Activated CD4-positive, alpha-beta T cell treated with anti-CD3 and anti-CD28 coated beads, Interleukin-2, amount 50 U/mL, for 16 hours (primary cell): ENCODE results near the gene MTRR.
"Not testable (repeated sequence)": the region's sequence is repeated elsewhere in the genome, so short reads cannot be mapped to it uniquely, and the experiment has no call there.

Experiments used
- DNase-seq: peaks from one replicate; pipeline ENCODE4 v3.0.0-alpha.2; 2020

MTRR gene

DNA sequence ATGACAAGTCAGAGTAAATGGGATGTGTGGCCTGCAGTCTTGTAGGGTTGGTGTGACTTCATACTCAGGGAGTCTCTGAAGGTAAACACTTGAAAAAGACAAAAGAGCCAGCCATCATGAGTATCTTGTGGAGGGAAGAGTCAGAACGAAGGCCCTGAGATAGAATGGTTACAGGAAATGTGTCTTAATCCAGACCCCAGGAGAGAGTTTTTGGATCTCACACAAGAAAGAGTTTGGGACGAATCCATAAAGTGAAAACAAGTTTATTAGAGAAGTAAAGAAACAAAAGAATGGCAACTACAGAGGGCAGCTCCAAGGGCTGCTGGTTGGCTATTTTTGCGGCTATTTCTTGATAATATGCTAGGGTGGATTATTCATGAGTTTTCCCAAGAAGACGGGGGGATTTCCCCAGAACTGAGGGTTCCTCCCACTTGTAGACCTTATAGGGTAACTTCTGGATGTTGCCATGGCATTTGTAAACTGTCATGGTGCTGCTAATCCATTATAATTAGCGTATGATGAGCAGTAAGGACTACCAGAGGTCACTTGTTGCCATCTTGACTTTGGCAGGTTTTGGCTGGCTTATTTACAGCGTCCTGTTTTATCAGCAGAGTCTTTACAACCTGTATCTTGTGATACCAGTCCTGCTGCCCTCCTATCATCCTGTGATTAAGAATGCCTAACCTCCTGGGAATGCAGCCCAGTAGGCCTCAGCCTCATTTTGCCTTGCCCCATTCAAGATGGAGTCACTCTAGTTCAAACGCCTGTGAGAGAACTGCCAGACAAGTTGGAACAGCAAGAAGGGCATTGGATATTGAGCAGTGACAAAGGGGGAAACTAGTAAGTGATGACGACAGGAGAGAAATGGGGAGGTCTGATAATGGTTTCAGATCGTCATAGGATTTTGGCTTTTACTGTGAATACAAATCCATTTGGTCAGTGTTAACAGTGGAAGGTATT lies 34.0 kb downstream of the MTRR start:
- DNase-seq = no peak

DNA sequence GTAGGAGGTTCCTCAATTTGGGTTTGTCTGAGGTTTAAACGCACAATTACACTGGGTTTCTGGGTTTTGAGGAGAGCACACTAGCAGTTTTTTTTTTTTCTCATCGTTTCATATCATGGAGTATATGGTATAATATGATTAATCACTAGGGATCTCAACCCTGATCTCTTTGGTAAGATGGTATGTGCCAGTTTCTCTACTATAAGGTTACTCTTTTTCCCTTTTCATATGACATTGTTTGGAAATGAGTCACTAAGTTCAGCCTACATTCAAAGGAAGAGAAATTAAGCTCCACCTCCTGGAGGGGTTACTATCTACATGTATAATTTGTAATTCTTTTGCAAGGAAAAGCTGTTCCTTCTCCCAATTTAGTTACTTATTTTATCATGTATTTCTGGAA lies 35.2 kb downstream of the MTRR start:
- peak; percentile 61 for DNase-seq

DNA sequence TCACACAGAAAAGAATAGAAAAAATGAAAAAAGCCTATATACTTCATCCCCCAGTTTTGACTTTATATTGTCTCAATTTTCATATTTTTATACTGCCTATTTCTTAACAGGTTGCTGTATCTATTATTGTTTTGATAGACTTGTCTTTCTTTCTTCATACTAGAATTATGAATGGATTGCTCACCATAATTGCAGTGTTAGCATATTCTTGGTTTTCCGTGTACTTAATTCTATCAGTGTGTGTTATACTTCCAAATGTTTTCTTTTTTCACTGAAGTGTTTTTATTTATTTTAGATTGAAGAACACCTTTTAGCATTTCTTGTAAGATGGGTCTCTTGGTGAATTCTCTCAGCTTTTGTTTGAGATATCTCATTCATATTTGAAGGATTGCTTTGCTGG lies 38.7 kb downstream of the MTRR start:
- no peak for DNase-seq

DNA sequence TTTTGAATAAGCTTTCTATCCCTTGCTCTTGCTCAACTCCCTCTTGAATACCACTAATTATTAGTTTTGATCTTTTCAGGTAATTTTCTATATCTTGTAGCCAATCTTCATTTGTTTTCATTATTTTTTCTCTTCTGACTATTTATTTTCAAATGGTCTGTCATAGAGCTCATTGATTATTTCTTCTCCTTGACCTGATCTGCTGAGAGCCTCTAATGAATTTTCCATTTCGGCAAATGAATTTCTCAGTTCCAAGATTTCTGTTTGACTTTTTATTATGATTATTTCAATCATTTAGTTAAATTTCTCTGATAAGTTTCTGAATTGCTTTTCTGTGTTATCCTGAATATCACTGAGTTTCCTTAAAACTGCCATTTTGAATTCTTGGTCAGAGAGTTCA lies 39.4 kb downstream of the MTRR start:
- DNase-seq = no peak

DNA sequence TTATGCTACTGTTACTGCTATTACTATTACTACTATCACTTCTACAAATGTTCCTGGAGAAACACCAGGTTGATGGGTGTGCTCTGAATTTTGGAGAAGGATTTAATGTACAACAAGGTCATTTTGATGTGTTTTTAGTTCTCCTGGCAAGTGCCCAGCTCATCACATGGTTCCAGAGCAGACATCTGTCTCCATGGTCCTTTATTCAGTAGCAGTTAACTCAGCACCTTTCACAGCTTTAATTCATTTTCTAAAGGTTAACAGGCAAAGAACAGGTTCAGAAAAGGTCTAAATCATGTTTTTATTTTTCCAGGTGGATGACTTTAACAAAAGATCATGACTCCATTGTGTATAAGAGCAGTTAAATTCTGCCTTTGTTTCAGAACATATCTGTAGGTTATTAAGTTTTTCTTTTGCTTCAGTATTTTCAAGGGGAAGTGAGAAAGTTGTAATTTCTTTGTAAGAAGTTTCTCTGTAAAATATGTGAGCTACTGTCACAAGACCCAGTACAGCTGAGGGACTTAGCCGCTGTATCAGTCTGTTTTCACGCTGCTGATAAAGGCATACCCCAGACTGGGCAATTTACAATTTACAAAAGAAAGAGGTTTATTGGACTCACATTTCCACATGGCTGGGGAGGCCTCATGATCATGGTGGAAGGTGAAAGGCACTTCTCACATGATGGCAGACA lies 41.9 kb downstream of the MTRR start:
- DNase-seq = no peak

DNA sequence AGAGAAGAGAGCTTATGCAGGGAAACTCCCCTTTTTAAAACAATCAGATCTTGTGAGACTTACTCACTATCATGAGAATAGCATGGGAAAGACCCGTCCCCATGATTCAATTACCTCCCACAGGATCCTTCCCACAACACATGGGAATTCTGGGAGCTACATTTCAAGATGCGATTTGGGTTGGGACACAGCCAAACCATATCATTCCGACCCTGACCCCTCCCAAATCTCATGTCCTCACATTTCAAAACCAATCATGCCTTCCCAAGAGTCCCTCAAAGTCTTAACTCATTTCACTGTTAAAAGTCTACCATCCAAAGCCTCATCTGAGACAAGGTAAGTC lies 42.5 kb downstream of the MTRR start:
- DNase-seq = not testable (repeated sequence)

DNA sequence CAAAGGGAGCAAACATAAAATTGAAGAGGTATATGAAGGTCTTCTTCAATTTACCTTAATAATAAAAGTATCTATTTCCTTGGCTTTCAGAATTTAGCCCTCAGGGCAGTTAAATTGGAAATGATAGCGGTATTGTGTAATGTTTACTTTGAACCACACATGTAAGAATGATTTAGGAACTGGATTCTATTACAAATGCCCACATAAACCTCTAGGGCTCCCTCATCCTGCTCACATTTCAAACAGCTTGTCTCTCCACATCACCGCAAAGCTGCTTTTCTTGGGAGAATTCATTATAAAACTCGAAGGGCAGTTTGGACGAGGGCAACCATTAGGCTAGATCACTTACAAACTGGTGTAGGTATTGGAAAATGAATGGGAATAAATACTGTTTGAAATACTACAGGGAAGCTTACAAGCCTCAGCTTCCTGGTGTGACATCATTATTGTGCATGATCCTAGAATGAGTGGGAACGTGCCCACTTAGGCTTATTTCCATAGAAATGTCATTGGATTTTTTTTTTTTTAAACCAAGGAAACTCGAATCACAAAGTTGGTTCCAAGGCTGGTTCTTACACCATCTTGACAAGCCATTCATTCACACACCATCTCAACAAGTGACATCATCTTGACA lies 47.3 kb downstream of the MTRR start:
- no peak for DNase-seq

DNA sequence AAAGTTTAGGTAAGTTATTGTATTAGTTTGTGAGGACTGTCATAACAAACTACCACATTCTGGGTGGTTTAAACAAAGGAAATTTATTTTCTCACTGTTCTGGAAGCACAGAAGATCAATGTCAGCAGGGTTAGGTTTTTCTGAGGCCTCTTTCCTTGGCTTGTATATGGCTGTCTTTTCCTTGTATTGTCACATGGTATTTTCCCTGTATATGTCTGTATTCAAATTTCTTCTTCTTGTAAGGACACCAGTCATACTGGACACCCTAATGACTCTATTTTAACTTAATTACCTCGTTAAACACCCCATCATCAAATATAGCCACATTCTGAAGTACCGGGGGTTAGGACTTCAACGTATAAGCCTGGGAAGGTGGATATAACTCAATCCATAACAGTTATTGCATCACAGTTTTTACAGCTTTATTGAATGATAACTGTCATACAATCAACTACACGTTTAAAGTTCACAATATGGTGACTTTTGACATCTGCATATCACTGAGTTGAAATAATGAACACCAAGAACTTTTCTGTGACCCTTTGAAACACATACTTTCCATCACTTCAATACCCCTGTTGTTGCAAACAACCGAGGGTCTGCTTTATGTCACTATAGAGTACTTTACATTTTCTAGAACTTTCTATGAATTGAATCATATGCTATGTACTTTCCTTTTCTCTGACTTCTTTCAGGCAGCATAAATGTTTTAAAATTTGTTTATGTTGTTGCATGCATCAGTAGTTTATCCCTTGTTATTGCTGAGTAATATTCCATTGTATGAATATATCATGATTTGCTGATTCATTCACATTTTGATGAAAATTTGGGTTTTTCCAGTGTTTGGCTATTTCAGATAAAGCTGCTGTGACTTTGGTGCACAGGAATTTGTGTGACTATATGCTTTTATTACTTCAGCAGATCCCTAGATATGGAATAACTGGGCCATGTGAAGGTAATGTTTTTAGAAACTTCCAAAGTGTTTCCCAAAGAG lies 48.5 kb downstream of the MTRR start:
- DNase-seq = no peak

DNA sequence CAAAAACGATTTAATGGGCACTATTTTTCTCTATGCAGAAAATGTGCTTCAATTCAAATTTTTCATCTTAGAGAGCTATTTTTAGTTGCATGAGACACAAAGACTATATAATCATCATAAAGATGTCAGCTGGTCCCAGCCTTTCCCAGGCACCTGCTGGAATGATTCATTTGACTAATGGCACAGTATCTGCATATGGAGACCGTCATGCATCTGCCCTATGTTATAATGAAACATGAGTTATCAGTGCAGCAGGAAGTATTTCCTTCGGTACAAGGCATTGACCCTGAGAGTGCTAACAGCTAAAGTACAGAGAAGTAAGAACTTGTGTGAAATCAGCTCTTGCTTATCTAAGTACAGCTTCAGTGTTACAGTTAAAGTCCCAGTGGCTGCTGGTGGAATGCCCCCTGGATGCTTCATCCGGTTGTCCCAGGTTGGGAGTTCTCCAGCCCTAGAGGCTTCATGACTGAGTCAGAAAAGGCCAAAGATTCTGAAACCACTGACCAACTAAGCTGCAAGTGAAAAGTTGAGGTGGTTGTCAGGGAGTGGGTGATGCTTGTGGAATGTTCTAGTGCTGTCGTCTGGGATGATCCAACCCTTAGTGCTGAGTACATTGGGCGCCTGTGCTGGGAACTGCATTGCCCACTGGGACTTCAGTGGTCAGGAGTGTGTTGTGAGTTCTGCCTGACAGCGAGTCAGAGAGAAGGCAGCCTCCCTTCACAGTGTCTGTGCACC lies 57.2 kb downstream of the MTRR start:
- DNase-seq = no peak

DNA sequence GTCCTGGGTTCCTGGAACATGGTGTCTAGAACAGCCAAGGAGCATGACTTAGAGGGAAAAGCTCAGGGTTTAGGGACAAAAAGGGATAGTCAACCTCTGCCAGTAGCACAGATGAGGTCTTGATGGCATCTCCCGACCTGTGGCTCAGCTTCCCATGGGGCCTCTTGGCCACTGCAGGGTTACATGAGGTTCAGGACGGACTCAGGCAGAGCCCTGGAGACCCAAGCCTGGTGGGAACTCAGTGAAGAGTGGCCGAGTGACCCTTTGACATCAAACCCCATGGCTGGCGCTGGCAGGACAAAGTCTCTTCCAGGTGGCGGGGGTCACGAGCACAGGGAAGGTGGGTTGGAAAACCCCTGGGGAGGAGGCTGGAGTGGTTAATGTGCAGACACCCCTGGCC lies 57.8 kb downstream of the MTRR start:
- no peak for DNase-seq

DNA sequence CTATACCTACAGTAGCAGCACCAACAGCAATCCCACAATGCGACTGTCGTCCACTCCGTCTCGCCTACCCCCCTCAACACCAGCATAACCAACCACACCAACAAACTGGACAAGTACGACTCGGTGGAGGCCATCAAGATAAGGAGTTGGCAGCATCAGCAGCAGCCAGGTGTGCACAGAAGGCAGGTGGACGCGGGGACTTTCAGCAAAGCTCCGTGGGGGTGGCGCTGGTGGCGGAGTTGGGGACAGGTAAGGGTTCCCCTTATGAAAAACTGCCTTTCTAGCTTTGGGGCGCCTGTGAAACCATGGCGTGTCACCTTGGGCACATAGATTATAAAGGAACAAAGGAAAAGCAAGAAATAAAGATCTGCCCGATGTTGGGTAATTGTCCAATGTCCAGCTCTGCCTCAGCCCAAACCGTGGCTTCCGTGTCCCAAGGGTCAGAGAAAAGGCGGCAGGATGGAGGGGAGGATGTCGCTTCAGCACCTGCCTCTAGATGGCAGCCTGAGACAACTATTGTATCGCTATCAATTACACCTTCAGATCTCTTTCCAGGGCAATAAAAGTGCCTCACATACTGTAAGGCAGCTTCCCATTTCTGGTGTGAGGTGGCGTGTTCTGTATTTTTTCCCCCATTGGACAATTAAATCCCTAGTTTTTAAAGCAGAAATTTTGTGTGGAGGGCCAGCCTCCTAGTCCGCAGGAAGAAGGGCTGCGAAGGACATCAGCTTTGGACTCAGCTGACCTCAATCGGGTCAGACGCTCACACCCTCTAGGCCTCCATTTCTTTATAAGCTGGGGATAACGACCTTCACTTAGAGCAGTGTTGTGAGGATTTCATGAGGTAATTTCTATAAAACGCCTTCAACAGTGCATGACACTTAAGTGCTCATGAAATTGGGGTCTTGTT lies 58.8 kb downstream of the MTRR start:
- DNase-seq = peak; percentile 51

DNA sequence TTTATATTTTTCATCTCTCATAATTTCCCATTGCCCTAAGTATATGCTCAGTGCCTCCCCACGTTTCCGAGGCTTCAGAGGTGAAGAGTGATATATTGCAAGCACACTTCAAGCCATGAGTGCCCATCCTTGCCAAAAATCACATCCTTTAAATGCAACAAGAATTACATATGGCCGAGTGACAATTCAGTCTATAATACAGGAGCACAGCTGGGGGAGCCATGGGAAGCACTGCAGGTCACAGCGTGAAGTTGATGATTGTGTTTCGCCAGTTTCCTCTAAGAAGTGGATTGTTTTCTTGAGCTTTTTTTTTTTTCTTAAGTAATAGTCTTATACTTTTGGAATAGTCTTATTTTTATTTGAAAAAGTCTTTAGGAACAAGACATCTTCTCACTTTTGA lies 61.1 kb downstream of the MTRR start:
- no peak for DNase-seq

DNA sequence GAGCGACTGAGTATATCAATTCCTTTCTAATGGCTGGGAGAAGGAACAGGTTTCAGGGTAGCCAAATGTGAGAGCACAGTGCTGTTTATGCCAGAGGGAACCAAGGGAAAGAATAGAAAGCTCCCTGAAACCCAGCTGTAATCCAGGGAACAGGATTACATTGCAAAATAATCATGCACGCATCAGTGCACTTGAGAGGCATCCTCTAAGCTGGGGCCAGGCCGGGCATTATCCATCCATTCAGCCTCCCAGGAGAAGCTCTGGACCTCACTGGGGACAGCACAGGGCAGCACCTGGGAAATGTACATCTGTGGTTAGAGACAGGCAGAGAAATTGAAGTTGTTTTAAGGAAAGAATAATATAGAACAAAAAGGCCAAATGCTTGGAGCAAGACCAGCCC lies 72.7 kb downstream of the MTRR start:
- no peak for DNase-seq

DNA sequence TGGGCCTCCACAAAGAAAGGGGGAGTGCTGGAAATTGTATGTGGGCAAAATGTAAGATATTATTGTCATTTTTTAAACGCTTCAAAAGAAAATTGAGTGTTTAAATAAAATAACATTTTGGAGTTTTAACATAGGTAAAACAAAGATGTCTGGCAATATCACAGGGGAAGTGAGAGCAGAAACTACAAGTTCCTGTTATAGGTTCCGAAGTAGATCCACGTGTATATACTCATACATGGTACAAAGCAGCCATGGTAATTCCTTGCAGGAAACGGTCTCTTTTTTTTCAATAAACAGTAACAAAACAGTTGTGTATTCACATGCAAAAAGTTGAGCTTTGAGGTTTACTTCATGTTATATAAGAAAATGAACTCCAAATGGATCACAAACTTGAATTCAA lies 78.4 kb downstream of the MTRR start:
- no peak for DNase-seq
